ENCODE measurements around the gene HMOX2.

HMOX2 gene

GRCh38 chr16:4475880-4476788, at the start of gene HMOX2:
Gene HMOX2 (plus strand): TSS chr16:4476398. CDS start chr16:4505525, 29,127 bp downstream.
- peak; percentile 93 for DNase-seq

GRCh38 chr16:4426722-4427372, 49.4 kb upstream of the HMOX2 start:
- no peak for DNase-seq

DNA sequence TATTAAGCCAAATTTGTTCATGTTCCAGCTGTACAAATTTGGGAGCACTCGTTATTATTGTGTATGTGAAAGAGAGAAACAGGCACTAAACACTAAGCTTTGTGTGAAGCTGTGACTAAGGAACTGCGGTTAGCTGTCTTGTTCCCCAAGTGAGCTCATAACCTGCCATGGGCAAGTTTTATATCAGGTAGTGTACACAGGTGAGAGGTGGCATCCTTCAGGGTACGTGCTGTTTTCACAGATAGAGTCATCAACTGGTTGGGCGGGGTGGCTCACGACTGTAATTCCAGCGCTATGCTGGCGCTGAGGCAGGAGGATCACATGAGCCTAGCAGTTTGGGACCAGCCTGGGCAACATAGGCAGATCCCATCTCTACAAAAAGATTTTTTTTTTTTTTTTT, 47.7 kb upstream of the HMOX2 start:
- DNase-seq, result no peak

- no peak for DNase-seq
Measured at GRCh38 chr16:4431023-4431422, 45.2 kb upstream of the HMOX2 start.

GRCh38 chr16:4433228-4433627, 43.0 kb upstream of the HMOX2 start:
- DNase-seq, result no peak

DNA sequence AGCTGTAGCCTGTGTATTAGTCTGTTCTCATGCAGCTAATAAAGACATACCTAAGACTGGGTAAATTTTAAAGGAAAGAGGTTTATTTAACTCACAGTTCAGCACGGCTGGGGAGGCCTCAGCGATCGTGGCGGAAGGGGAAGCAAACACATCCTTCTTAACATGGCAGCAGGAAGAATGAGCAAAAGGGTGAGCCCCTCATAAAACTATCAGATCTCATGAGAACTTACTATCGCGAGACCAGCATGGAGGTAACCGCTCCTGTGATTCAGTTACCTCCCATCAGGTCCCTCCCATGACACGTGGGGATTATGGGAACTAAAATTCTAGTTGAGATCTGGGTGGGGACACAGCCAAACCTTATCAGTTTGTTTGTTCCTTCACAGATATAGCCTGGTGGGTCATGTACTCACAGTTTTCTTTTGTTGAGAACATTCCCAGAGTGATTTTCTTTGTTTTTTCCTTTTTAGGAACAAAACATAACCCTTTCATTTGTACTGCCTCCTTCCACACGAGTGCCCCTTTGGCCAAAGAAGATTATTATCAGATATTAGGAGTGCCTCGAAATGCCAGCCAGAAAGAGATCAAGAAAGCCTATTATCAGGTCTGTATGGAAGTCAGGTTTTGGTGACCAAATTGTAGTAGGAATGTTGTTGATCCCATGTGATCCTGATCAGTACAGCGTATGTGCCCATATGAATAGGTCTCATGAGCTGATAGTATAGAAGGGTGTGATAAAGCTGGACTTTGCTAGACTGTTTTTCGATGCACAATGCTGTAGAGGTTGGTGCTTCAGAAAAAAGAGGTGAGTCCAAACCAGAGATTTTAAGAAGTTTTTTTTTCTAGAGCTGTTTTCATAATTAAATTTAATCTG, 42.0 kb upstream of the HMOX2 start:
- no peak for DNase-seq

GRCh38 chr16:4435337-4436067, 40.7 kb upstream of the HMOX2 start:
- no peak for DNase-seq

- no peak for DNase-seq
Measured at GRCh38 chr16:4437366-4437765, 38.8 kb upstream of the HMOX2 start.

GRCh38 chr16:4442371-4442770, 33.8 kb upstream of the HMOX2 start:
- DNase-seq, result no peak

GRCh38 chr16:4443271-4443670, 32.9 kb upstream of the HMOX2 start:
- no peak for DNase-seq

DNA sequence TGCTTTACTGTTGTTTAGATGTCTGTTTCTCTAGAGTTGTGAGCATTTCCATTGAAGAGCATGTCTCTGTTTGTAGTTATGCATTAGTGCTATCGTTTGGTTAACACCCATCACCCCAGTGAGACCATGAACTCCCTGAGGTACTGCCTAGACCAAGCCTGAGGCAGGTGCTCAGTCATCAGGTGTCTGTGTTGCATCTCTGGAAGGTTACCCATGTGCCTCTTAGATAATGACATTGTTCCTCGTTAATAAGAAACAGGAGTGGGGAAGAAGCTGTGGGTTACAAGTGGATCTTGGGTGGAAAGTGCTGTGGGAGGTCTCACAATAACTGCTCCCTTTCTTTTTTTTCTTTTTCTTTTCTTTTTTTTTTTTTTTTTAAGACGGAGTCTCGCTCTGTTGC, 32.2 kb upstream of the HMOX2 start:
- no peak for DNase-seq

DNA sequence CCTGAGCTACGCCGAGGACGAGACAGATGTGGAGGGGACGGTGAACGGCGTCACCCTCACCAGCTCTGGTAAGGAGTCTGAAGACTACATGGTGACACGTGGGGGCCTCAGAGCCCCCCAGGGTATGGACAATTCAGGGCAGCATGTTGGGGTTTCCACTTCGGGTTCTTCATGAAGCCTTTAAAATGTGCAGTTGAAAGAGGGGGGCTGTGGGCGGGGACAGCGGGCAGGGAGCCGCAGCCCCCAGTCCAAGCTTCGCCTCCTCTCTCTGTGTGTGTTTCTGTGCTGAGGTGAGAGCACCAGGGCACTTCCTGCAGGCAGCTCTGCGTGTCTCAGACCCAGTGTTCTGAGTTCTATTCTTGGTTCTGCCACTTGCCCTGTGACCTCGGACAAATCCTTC, 25.8 kb upstream of the HMOX2 start:
- DNase-seq, result no peak

DNA sequence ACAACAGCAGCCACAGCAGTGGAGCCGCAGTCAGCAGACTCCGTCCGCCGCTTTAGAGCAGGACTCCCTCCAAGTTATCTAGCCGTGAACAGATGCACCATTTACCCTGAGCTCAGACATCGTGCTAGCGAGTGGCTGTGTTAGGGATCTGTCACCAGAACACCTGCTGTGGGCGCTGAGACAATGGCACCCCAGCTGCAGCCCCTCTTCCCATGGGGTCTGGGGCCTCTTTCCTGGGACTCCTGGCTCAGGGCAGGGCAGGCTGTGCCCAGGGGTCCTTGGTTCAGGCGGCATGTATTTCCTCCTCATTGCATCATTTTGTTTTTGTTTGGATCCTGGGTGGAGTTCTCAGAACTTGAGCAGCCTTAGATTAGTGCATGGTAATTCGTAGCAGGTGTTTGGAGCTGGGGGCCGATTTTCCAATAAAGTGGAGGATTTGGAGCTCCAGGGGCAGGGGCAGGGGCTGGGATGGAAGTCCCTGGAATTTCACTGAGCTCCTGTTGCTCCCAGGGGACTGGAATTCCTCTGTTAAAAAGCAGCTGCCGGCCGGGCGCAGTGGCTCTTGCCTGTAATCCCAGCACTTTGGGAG, 25.2 kb upstream of the HMOX2 start:
- no peak for DNase-seq

- no peak for DNase-seq
Measured at GRCh38 chr16:4452674-4453073, 23.5 kb upstream of the HMOX2 start.

GRCh38 chr16:4454623-4455022, 21.6 kb upstream of the HMOX2 start:
- no peak for DNase-seq

DNA sequence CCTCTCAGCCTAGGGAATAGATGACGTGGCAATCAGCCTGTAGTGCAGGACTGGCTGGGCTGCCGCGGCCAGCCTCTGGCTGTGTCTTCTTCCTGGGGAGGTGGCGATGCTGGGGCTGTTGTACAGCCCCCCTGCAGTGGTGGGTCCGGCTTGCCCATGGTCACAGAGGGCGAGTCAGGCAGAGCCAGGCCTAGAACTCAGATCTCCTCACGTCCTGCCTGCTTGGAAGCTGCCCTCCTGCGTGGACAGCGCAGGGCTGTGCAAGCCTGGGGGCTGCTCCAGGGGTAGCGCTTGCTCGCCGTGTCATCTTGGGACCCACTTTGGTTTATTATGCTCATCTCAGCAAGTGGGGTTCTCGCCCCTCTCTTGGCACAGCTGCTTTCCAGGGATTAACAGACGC, 21.1 kb upstream of the HMOX2 start:
- no peak for DNase-seq

DNA sequence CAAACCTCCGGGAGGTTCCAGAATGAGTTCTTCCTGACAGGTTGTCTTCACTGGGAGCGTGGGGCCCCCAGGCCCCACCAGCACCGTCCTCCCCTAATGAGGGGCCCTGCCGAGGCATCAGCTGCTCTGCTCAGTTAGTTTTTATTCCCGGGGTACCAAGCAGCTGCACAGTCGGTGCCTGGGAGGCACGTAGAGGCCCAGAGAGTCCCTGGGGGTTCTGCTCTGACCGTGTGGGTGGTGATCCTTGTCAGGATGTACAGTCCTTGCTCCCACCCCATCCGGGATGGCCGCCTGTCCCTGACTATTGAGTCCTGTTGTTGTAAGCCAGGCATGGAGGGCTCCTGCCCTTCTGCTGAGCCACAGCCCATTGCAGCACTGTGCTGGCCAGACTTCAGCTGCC, 20.2 kb upstream of the HMOX2 start:
- no peak for DNase-seq

DNA sequence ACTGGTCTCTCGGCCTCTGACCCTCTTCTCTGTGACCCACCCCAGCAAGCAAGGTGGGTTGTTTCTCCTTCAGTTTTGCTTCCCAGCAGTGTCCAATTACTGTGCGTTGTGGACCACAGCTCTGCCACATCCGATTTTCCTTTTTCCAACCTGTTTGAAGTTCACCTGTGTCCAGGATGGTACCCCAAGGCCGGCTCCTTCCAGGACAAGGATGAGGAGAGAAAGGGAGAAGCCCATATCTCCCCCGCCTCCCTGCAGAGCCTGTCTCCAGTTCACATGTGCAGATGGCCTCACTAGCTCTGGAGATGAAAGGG, 15.3 kb upstream of the HMOX2 start:
- DNase-seq, result no peak

GRCh38 chr16:4461250-4462085, 14.7 kb upstream of the HMOX2 start:
- DNase-seq, result no peak

DNA sequence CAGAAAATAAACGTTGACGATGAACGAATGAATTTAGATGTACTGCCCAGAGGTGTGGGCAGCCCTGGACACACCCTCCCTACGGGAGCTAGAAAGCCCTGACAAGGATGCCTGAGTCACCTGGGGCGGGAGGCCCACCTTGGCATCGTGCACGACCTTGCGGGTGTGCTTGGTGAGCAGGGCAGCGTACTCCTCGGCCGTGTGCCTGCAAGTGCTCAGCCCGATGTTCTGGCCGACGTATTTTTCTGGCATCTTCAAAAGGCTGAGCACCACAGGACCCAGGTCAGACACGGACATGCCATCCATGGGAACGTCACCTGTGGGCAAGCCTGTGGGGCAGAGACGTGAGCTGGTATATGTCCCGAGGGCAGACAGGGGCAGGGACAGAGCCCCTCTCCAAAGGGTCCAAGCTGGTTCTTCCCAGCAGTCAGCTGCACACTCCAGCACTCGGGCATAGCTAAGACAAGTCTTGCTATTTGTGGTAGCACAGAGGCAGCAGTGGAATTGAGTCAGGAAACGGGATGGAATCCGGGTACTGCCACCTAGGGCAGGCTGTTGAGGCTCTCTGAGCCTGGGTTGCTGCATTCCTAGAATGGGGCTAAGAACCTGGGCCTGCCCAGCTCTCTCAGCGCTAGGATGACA, 12.6 kb upstream of the HMOX2 start:
- no peak for DNase-seq
